GM23248 (cell line): Measurements from ENCODE around the gene FLT3.

Source experiments
- EZH2 ChIP-seq: fragments of 200-600 bp; sonication (generic); IDR thresholded peaks from 2 replicates; pipeline ENCODE4 v1.6.1; 2018; ENCODE audit warnings: antibody characterized with exemption, mild to moderate bottlenecking; ENCODE audit not compliant: insufficient read depth, poor library complexity, severe bottlenecking
- EZH2phosphoT487 ChIP-seq: fragments of 200-600 bp; sonication (generic); IDR thresholded peaks from 2 replicates; pipeline ENCODE4 v1.6.1; 2018; ENCODE audit warnings: antibody characterized with exemption, moderate library complexity, mild to moderate bottlenecking, low read depth; ENCODE audit not compliant: insufficient read depth

DNA sequence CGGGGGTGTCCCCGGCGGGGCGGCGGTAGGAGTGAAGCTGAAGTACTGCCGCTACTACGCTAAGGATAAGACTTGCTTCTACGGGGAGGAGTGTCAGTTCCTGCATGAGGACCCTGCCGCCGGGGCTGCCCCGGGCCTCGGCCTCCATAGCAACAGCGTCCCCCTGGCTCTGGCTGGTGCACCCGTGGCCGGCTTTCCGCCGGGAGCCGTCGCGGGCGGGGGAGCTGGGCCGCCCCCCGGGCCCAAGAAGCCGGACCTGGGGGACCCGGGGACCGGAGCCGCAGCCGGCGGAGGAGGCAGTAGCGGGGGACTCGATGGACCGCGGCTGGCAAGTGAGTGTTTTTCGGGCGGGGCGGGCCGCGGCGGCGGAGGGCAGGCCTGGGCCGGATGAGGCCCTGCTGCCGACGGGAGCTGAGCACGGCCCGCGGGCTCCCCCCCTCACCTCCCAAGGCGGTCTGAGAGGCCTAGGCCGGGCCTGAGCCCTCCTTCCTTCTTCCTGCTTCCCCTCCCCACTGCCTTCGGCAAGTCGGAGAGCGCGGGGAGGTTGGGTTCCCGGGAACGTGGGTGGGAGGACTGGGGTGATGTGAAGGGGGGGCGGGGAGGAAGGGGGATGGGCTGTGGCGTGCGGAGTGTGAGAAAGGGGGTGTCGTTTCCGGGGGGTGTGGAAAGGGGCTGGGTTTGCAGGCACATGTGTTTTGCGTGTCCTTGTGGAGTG lies 38.5 kb upstream of the FLT3 start:
- TF ChIP-seq EZH2 (no peak), EZH2phosphoT487 (no peak)
